Lung (tissue), 12 donors: Measurements from ENCODE around the gene SNX10. TPM values are rescaled to one million over a fixed set of nuclear protein-coding genes. Genes with fewer than 3 reads are reported as not detected.

Experiments
- ATAC-seq: fragments of 200-7000 bp; cut with Tn5 transposase; one replicate; pipeline ENCODE4 v1.9.1; 2020; ENCODE audit warnings: moderate number of reproducible peaks; ENCODE audit not compliant: insufficient read depth, low FRiP score
- DNase-seq, 3 donors: peaks; one replicate each; pipeline ENCODE4 v3.0.0-alpha.2; 2013 to 2017
- H3K27ac ChIP-seq, 2 donors: one replicate each; pipeline ENCODE4 v1.5.1; 2013; ENCODE audit warnings: mild to moderate bottlenecking in 2 of 2, moderate library complexity in 2 of 2, control low read depth in 1 of 2, inconsistent platforms in 1 of 2, low read depth in 1 of 2, low read length in 1 of 2
- H3K27me3 ChIP-seq, 3 donors: one replicate each; pipeline ENCODE4 v1.5.1; 2013; ENCODE audit warnings: low read length in 2 of 3; ENCODE audit not compliant: control insufficient read depth in 3 of 3, insufficient read depth in 3 of 3
- H3K36me3 ChIP-seq, 4 donors: one replicate each; pipeline ENCODE4 v1.5.1; 2013; ENCODE audit warnings: low read length in 4 of 4, mild to moderate bottlenecking in 1 of 4, moderate library complexity in 1 of 4; ENCODE audit not compliant: control insufficient read depth in 4 of 4, insufficient read depth in 4 of 4
- H3K4me1 ChIP-seq, 5 donors: one replicate each; pipeline ENCODE4 v1.5.1; 2013; ENCODE audit warnings: low read length in 5 of 5, mild to moderate bottlenecking in 2 of 5, moderate library complexity in 1 of 5; ENCODE audit not compliant: control insufficient read depth in 5 of 5, insufficient read depth in 5 of 5
- H3K4me3 ChIP-seq: one replicate; pipeline ENCODE4 v1.5.1; 2013; ENCODE audit warnings: mild to moderate bottlenecking, control low read depth, moderate library complexity
- H3K9ac ChIP-seq, 2 donors: one replicate each; pipeline ENCODE4 v1.5.1; 2013; ENCODE audit warnings: low read length in 2 of 2, control low read depth in 1 of 2; ENCODE audit not compliant: insufficient read depth in 1 of 2
- H3K9me3 ChIP-seq, 4 donors: one replicate each; pipeline ENCODE4 v1.5.1; 2013; ENCODE audit warnings: low read length in 3 of 4, mild to moderate bottlenecking in 1 of 4, moderate library complexity in 1 of 4; ENCODE audit not compliant: control insufficient read depth in 4 of 4, insufficient read depth in 3 of 4
- WGBS, 2 donors: extraction: QIAGEN DNeasy Blood & Tissue Kit; methylation state at CpG; one replicate each; pipeline ENCODE4 v1.1.7; 2013; 5-methylcytosine and 5-hydroxymethylcytosine counted together
- polyA plus RNA-seq, 2 donors: library from polyadenylated mRNA; stranded (reverse); fragments of 200-250 nt; gene quantifications; one replicate each; pipeline ENCODE4 v1.2.1, GENCODE V29; 2013
- total RNA-seq, 2 donors: library from RNA; depleted of rRNA in 1 of 2; stranded (reverse); fragments of >200 nt in 1 of 2; gene quantifications; one replicate each; pipeline ENCODE4 v1.2.1, GENCODE V29; 2014 to 2021
- TF ChIP-seq, protein P1 (sequence below): IDR thresholded peaks from 2 replicates; pipeline ENCODE4 v1.5.1; 2012; ENCODE audit warnings: mild to moderate bottlenecking; ENCODE audit errors: control extremely low read depth, extremely low read depth
- donor health status: control.
- donor health status: control.
- donor health status: Bipolar disorder and iron deficiency.
- donor health status: healthy.
- donor health status: DM: yes; HTN: yes; CAD: no.

The SNX10 gene
- total and polyA plus RNA-seq, 4 donors: 12.2 to 54.7 (median 36.7) TPM

DNA sequence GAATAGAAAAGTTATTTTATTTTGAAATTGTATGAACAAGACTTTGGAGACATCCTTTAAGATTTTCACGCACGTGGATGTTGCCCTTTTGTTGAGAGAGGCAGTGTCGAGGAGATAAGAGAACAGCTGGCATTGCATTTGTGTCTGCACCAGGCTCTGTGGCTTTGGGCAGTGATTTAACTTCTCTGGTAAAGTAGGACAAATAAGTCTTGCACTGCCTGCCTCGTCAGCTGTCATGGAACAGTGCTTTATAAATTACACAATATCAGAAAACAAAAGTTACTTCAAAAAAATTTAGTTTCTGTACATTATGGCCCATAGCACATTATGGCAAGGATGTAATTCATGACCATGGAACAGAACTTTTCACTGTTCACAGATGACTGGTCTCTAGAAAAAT is 20.1 kb downstream of the SNX10 start:
- H3K27me3 ChIP-seq: no peaks in the 10 kb centered on the region
- H3K4me1 ChIP-seq: no peaks in the 10 kb centered on the region
- no peaks in the 10 kb centered on the region for H3K9me3 ChIP-seq
- H3K36me3 ChIP-seq: no peaks in the 10 kb centered on the region
- no peak overlapping the region for H3K27ac ChIP-seq
- ATAC-seq (no peak), DNase-seq (no peak)
- 75 to 79% methylated on average over 4 of the region's 4 CpGs for WGBS, 2 donors
- H3K9ac ChIP-seq: no peak overlapping the region
- H3K4me3 ChIP-seq: no peak overlapping the region
- TF ChIP-seq, protein P1, sequence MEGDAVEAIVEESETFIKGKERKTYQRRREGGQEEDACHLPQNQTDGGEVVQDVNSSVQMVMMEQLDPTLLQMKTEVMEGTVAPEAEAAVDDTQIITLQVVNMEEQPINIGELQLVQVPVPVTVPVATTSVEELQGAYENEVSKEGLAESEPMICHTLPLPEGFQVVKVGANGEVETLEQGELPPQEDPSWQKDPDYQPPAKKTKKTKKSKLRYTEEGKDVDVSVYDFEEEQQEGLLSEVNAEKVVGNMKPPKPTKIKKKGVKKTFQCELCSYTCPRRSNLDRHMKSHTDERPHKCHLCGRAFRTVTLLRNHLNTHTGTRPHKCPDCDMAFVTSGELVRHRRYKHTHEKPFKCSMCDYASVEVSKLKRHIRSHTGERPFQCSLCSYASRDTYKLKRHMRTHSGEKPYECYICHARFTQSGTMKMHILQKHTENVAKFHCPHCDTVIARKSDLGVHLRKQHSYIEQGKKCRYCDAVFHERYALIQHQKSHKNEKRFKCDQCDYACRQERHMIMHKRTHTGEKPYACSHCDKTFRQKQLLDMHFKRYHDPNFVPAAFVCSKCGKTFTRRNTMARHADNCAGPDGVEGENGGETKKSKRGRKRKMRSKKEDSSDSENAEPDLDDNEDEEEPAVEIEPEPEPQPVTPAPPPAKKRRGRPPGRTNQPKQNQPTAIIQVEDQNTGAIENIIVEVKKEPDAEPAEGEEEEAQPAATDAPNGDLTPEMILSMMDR: no peak

DNA sequence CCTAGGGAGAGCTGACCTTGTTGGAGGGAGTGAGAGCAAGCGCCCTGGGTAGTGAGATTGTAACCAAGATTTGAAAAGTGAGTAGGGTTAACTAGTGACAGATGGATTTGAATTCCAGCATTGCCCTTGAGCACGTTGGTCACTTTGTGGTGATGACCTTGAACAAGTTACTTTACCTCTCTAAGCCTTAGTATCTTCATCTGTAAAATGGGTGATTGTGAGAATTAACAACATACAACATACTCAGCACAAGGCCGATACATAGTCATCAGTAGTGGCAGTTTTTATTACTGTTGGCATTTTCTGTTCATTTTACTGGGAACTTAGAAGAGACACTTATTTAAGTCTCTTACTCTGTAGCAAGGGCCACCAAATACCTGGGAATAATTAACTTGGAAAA is 25.5 kb downstream of the SNX10 start:
- Histone ChIP-seq H3K36me3 (no peaks in the 10 kb centered on the region), H3K27ac (no peak overlapping the region), H3K9ac (no peak overlapping the region), H3K9me3 (no peaks in the 10 kb centered on the region), H3K4me1 (no peaks in the 10 kb centered on the region), H3K4me3 (no peak overlapping the region), H3K27me3 (no peaks in the 10 kb centered on the region)
- no peak for ATAC-seq
- no peak for DNase-seq
- 93 to 94% methylated on average over 3 of the region's 3 CpGs for WGBS, 2 donors
- TF ChIP-seq, protein P1: no peak

DNA sequence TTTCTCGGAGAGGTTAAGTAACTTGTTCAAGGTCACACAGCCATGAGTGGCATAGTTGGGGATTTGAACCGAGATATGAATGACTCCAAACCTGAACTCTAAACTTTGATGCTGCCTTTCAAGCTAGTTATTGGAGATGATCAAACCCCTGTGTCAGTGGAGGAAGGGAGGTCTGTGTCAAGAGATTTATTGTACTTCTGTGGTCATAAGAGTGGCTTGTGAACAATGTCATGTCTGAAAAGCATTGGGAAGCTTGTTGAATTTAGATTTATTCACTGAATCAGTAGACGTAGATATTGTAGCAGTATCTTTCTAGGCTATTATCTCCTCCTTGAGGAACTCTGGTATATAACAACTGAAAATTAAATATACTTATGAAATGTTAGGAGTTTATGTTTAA is 27.3 kb downstream of the SNX10 start:
- no peaks in the 10 kb centered on the region for H3K36me3 ChIP-seq
- no peaks in the 10 kb centered on the region for H3K27me3 ChIP-seq
- H3K9me3 ChIP-seq: no peaks in the 10 kb centered on the region
- H3K4me3 ChIP-seq: no peak overlapping the region
- 68 to 72% methylated on average over 3 of the region's 3 CpGs for WGBS, 2 donors
- no peak overlapping the region for H3K9ac ChIP-seq
- no peak overlapping the region for H3K27ac ChIP-seq
- ATAC-seq (no peak), DNase-seq (no peak)
- TF ChIP-seq, protein P1: no peak
- no peaks in the 10 kb centered on the region for H3K4me1 ChIP-seq

DNA sequence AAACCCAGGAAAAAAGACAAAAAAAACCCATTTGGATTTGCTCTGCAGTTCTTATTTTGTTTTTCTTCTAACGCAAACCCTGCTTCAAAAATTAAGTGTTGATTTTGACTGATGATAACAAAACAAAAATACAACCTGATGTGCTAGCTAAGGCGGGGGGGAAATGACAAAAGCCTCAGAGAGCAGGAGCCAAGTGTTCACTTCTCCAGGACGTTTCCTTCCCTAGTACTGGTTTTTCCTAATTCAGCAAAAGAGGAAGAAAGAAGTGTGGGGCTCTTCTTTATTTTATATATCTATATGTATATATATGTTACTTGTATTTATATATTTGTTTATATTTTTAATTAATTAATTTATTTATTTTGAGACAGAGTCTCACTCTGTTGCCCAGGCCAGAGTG is 28.0 kb downstream of the SNX10 start:
- no peak overlapping the region for H3K4me3 ChIP-seq
- H3K4me1 ChIP-seq: no peaks in the 10 kb centered on the region
- no peak for ATAC-seq
- WGBS, 2 donors: 32 to 62% methylated on average over 3 of the region's 3 CpGs
- no peak overlapping the region for H3K9ac ChIP-seq
- TF ChIP-seq, protein P1: no peak
- no peaks in the 10 kb centered on the region for H3K36me3 ChIP-seq
- no peaks in the 10 kb centered on the region for H3K27me3 ChIP-seq
- no peak overlapping the region for H3K27ac ChIP-seq
- H3K9me3 ChIP-seq: no peaks in the 10 kb centered on the region
- DNase-seq: no peak
